Measurements from ENCODE around the gene PLEKHA7. TPM values are rescaled to one million over a fixed set of nuclear protein-coding genes. Genes with fewer than 3 reads are reported as not detected.

Gene PLEKHA7
- total RNA-seq, 4 donors from 2014 or later, result 24.1 to 49.3 (median 28.8) TPM

DNA sequence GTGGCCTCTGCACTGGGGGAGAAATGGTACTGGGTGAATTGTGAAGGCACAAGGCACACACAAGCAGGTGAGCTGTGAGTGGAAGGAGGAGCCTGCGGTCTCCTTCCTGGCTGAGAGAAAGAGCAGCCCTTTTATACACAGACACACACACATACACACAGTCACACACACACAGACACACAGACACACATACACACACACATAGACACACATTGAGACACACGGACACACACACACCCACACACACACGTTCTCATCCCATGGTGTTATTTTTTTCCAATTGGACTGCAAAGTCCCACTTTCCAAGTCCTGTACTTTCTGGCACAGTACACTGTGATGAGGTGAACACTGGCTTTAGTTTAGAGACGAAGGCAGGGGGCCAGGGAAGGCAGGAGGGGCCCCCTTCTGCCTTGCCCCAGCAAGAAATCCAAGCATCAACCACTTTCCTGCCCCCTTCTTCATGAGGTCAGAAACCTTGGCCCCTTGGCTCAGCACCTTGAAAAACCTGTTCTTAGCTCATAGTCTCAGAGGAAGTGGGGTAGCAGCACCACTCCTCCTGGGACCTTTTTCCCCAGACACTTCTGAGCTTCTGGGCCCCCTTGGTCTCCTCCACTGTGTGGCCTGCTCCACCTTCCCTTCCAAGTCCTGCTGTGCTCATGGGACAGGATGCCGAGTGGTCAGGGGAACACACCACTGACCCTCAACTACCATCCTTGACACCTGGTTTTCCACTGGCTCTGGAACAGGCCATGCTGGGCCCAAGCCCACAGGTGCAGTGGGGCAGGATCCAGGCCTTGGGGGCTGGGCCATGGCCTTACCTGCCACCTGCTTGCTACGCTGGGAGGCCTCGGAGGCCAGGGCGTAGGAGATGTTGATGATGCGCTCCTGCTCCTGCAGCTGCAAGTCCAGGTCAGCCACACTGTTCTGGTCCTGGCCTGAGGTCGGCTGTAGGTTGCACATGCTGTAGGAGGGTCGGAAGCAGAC is 232.0 kb downstream of the PLEKHA7 start:
- ATAC-seq (ENCODE audit: low FRiP score) (no peak), DNase-seq (ENCODE audit: low spot score) (no peak)
- TF ChIP-seq, protein P1, sequence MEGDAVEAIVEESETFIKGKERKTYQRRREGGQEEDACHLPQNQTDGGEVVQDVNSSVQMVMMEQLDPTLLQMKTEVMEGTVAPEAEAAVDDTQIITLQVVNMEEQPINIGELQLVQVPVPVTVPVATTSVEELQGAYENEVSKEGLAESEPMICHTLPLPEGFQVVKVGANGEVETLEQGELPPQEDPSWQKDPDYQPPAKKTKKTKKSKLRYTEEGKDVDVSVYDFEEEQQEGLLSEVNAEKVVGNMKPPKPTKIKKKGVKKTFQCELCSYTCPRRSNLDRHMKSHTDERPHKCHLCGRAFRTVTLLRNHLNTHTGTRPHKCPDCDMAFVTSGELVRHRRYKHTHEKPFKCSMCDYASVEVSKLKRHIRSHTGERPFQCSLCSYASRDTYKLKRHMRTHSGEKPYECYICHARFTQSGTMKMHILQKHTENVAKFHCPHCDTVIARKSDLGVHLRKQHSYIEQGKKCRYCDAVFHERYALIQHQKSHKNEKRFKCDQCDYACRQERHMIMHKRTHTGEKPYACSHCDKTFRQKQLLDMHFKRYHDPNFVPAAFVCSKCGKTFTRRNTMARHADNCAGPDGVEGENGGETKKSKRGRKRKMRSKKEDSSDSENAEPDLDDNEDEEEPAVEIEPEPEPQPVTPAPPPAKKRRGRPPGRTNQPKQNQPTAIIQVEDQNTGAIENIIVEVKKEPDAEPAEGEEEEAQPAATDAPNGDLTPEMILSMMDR (IDR thresholded peaks at IDR 0.05), result no peak

DNA sequence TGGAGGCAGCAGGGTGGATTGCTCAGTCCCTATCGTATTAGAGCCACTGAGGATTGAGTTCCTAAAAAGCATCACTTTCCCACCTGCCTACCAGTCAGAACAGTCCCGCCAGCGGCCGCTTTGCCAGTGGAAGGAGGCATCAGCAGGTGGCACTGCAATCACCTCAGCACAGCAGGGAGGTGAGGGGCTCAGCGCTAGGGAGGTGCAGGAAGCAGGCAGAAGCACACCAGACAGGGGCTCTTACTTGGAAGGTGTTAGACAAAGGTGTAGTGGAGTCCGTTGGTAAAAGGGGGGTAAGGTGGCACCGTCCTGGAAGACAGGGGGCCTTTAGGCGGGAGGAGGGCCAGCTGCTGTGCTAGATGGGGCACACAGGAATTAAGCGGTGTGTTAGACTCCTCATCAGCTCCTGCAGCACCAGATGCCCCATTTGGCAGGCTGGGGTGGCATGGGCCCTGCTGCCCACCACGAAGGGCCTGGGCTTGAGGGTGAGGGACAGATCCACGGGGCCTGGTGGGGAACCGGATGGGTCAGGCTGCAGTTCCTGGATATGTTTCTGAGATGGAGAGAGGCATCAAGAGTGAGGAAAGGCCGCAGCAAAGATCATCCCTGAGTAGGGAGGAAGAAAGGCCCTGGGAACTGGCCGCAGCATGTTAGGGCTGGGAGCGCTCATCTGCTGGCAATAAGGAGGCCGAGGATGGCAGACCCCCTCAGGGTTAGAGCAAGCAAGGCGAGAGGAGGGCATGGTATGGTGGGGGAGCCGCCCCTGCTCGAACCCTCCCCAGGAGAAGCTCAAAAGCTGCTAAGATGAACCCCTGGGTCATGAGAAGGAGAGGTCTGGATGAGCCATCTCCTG is 233.3 kb downstream of the PLEKHA7 start:
- DNase-seq (ENCODE audit: low spot score), result no peak
- no peak for ATAC-seq (ENCODE audit: low FRiP score)
- TF ChIP-seq, protein P1 (IDR thresholded peaks at IDR 0.05), result no peak

DNA sequence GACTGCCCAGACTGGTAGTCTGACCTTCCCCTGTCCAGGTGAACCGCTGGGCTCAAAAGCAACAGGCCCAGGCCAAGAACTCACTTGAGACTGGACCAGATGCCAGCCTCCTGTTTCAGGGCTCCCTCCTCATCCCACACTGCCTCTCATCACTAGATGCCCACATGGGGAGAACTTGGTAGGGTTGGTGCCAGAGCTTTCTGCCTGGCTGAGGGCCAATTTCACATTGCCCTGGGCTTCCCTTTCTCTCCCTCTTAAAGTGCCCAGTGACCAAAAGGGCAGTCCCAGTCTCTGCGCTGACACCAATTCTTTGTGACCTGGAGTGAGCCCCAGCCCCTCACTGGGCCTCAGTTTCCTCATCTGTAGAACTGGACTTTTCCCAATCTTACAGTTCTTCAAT is 234.1 kb downstream of the PLEKHA7 start:
- DNase-seq (ENCODE audit: low spot score), result no peak
- TF ChIP-seq, protein P1 (IDR thresholded peaks at IDR 0.05), result no peak
- ATAC-seq (ENCODE audit: low FRiP score), result no peak

DNA sequence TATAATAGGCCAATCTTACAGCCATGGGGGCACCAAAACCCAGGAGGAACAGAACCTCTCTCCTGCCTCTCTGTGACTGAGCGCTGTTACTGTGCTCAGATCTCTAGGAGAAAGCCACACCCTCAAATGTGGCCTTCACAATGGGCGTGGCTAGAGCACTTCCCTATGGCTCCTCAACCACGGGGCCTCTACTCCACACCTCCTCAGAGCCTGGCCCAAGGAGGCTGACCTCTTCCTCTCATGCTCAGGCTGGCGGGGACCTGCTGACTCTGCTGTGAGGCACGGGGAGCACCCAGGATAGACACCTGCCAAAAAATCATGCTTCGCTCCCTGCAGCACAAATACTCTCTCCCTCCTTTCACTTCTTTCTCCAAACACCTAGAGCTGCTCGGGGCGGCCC is 234.8 kb downstream of the PLEKHA7 start:
- no peak for ATAC-seq (ENCODE audit: low FRiP score)
- DNase-seq (ENCODE audit: low spot score), result no peak
- TF ChIP-seq, protein P1 (IDR thresholded peaks at IDR 0.05), result no peak

DNA sequence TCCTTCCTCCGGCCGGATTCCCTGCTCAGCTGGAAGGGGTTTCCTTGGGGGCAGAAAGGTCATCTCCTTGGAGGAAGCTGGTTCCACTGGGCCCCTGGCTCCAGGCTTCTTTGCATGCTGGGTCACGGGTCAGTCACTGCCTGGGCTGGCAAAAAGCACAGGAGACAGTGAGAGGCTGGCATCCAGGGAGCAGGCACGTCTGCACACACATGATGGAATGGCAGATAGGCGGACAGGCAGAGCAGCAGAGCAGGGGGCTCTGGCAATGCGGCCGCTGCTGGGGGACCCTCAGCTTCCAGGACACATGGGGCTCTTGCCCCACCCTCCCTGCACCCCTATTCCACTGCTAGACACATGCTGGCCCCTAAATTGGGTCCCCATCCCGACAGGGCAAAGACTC is 235.3 kb downstream of the PLEKHA7 start:
- TF ChIP-seq, protein P1 (IDR thresholded peaks at IDR 0.05), result no peak
- DNase-seq (ENCODE audit: low spot score), result no peak
- no peak for ATAC-seq (ENCODE audit: low FRiP score)

DNA sequence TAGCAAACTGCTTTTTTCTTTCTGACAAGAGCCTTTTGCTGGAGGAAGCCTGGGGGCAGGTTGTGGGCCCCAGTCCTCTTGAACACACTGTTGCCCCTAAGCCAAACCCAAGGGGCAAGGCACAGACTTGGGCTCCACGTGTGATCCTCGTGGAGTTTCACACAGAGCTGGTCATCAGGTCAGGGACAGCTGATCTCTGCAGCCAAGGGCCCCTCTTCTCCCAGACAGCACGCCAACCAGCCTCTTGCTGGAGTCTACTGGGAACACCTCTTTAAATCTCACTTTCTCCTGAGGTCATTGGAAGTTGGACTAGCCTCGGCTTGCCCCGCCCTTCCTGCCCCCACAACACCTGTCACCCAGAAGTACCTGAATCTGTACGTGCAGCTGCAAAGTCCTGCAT is 235.9 kb downstream of the PLEKHA7 start:
- DNase-seq (ENCODE audit: low spot score), result no peak
- ATAC-seq (ENCODE audit: low FRiP score), result no peak
- TF ChIP-seq, protein P1 (IDR thresholded peaks at IDR 0.05), result no peak

Data from omental fat pad (tissue), 4 donors.